Measurements from ENCODE around the gene HPCAL1. TPM values are rescaled to one million over a fixed set of nuclear protein-coding genes. Genes with fewer than 3 reads are reported as not detected.

HPCAL1 gene
- total RNA-seq, 1 donor from 2014 or later, result 34.3 TPM

DNA sequence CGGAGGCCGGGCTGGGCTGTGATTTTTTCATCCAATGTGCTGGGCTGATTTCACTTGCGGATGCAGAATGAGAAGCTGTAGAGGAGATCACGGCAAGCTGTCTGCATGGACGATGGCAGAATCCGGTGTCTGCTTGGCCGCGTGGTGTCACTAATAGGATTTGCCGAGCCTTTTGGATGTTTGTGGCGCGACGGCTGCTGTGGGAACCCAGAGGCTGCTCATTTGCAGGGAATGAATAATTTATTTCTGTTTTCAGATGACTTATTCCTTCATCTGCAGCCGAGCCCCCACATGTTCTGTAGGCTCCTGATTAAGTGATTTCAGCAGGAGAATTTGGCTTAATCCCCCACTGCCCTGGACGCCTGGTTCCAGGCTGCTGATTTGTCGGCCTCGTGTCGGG, 82.8 kb downstream of the HPCAL1 start:
- intact Hi-C loops (cut with DNase I), result no loop called here
- no peak for DNase-seq
- no peak for ATAC-seq (ENCODE audit: poor library complexity)

DNA sequence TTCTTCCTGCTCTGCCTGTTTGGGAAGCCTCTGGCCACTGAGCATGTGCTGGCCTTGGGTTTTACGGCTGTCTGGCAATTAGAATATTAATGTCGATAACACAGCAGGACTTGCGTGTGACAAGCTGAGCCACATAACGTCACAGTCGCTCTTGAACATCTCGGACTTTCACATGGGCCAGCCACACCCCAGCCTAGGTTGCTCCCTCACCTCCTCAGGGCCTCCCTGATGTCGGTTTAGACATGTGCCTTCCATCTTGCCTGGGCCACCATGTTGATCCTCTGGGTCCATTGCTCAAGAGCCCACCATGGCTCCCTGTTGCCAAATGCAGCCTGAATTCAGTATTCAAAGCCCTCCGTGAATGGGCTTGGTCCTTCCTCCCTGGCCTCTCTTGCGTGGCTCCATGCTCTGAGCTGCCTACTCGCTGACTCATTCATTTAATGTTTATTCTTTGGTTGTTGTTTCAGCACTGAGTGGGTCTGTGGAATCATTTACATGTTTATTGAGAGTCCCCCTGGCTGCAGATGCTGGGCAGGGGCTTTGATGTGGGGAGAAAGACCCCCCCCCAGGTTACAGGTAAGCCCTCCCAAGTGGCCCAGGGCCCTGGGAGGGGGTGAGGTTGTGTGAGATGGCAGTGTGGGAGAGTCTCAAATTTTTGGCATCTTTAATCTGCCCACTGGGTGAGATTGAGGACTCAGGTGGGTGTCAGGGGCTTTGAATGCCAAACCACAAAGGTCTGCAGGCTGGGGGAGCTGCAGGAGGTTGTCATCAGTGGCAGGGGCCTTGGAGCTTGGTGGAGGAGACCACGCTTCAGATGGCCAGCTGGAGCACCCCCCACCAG, 83.4 kb downstream of the HPCAL1 start:
- no peak for ATAC-seq (ENCODE audit: poor library complexity)
- DNase-seq, result no peak
- intact Hi-C loops (cut with DNase I), result no loop called here

DNA sequence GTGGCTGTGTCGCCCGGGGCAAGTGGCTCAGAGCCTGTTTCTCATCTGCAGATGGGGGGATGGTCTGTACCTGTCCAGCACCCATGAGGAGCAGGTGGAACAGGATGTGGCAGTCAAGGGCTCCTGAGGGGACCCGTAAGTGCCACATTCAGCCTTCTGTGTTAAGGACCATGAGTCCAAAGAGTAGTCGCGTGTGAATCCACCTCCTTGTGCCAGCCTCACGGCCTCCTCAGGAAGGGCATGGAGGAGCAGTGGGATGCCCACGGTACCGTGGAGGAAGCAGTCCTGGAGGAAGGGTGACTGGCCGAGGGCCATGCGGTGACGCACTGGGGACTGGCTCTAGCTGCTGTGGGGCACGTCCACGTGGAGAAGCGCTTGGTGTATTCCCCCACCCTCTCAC, 84.3 kb downstream of the HPCAL1 start:
- DNase-seq (no peak), ATAC-seq (ENCODE audit: poor library complexity) (no peak)
- intact Hi-C loops (cut with DNase I), result no loop called here

DNA sequence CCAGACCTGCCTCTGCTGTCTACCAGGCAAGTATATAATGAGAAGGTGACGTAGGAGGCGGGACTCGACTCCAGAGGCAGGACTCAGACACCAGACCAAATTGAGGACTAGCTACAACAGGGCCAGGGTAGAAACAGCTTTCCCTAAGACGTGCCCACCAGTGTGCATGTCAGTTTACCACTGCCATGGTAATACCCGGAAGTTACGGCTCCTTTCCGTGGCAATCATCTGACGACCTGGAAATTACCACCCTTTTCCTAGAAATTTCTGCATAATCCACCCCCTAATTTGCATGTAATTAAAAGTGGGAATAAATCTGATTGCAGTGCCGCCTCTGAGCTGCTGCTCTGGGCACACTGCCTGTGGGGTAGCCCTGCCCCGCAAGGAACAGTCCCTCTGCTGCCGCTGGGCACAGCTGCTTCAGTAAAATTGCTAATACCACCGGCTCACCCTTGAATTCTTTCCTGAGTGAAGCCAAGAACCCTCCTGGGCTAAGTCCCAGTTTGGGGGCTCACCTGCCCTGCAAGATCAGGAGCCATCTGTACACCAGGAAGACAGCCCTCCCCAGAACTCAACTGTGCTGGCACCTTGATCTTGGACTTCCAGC, 86.4 kb downstream of the HPCAL1 start:
- ATAC-seq (ENCODE audit: poor library complexity), result no peak

DNA sequence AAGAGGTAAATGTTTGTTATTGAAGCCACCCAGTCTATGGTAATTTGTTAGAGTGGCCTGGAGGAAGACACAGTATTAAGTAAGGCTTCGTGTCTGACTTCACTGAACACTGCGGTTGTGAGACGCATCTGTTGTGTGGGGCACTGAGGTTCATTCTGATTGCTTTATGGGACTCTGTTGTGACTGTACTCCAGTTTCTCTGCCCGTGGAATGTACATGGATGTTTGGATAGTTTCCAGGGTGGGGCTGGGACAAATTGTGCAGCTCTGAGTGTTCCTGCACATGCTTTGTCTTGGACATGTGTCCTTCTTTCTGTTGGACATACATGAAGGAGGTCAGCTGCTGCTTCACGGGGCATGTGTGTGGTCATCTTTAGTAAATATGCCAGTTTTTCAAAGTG, 86.9 kb downstream of the HPCAL1 start:
- DNase-seq (no peak), ATAC-seq (ENCODE audit: poor library complexity) (peak; percentile 33)
- intact Hi-C loops (cut with DNase I), result no loop called here

More for the DNA sequence above, 86.4 kb downstream of the HPCAL1 start:
- no peak for DNase-seq
- intact Hi-C loops (cut with DNase I), result no loop called here

DNA sequence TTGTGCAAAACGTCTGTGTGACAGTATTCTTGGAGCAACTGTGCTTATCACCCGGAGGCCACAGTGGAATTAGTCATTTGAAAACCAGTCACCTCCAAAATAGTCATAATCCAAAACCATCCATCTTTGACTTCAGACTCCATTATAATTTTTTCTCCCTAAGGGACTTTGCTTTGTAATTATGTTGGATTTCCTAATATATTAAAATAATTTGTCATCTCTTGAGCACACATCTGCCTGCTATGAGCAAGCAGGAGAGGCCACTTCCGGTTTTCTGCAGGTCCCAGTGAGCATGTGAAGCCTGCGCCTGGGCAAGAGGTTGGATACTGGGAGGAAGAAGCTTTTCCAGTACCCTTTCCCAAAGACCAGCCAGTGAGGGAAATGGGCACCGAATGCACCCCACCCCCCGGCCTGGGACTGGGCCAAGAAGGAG, 87.7 kb downstream of the HPCAL1 start:
- DNase-seq (no peak), ATAC-seq (ENCODE audit: poor library complexity) (no peak)
- intact Hi-C loops (cut with DNase I), result no loop called here

DNA sequence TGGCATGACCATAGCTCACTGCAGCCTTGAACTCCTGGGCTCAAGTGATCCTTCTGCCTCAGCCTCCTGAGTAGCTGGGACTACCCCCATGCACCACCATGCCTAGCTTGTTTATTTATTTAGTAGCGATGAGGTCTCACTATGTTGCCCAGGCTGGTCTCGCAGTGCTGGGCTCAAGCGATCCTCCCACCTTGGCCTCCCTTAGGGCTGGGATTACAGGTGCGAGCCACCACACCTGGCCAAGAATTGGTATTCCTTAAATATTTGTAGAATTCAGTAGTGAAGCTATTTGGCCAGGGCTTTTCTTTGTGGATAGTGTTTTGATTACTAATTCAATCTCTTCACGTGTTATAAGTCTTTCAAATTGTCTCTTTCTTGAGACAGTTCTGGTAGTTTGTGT, 89.4 kb downstream of the HPCAL1 start:
- intact Hi-C loops (cut with DNase I), result no loop called here
- DNase-seq (no peak), ATAC-seq (ENCODE audit: poor library complexity) (no peak)

DNA sequence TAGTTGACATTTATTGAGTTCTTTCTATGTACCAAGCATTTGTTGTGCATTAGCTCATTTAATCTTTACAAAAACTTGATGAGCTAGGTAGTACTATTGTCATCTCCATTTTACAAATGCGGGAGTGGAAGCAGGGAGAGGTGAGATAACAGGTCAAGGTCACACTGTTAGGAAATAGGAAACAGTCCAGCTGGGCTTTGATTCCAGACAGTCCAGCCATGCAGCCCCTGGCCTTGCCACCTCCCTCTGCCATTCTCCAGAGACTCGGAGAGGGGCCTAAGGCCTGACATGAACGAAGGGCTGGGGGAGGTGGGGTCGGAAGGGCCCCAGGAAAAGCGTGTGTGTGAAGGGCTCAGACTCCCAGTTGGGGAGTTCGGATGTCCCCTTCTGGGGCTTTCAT, 89.8 kb downstream of the HPCAL1 start:
- intact Hi-C loops (cut with DNase I), result no loop called here
- no peak for DNase-seq

DNA sequence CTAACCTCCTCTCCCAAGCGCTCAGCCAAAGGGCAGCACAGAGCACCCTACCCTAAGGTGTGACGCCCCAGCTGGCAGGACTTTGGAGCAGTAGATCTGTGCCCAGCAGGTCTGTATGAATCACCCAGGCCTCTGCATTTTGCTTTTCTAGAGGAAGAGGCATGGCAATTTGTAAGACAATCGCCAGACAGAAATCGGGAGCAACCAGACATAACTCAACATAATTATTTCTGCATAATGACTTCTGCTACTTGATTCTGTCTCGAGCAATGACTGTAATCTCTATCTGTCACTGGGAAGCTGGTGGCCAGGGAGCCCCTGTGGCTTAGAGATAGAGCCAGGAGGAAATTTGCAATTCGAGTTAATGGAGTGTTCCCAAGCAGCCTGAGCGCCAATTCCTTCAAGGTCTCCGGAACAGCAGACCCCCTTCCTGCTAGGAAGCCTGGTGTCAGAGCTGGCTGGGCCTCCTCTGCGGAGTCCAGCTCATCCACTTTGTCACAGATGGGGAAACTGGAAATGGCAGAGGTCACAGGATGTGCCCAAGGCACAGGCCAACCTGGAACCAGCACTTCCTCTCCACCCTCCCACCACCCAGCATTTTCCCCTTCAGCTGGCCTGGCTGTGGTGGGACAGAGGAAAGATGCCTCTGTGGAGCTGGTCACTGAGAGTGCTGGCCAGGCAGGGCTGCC, 90.4 kb downstream of the HPCAL1 start:
- no peak for DNase-seq
- intact Hi-C loops (cut with DNase I), result no loop called here
- no peak for ATAC-seq (ENCODE audit: poor library complexity)

More for the DNA sequence above, 89.8 kb downstream of the HPCAL1 start:
- ATAC-seq (ENCODE audit: poor library complexity), result no peak

DNA sequence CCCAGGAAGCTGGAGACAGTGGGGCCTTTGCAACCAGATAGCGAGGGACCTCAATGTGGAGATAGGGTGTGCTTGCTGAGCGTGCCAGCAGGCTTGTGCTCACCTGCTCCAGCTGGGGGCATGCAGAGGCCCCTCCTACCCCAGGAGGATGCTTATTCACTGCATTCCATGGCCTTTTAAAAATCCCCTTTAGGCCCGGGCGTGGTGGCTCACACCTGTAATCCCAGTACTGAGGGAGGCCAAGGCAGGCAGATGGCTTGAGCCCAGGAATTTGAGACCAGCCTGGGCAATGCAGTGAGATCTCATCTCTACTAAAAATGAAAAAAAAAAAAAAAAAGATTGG, 90.9 kb downstream of the HPCAL1 start:
- DNase-seq (no peak), ATAC-seq (ENCODE audit: poor library complexity) (no peak)
- intact Hi-C loops (cut with DNase I), result no loop called here

DNA sequence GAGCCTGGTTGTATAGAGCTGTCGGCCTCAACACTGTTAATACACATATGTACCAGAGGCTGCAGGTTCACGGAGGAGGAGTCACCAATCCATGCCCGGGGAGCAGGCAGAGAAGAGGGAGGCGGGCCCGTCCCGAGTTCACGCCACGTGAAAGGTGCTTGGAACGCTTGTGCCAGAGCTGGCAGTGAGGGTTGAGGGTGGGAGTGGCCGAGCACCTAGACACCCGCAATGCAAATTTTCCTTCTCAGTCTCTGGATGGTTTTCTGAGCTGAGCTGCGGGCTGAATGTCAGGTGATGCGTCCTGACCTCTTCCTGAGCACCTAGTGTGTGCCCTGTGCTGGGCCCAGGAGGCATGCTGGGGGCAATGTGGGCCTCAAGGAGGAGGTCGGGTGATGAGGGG, 93.2 kb downstream of the HPCAL1 start:
- DNase-seq (no peak), ATAC-seq (ENCODE audit: poor library complexity) (no peak)
- intact Hi-C loops (cut with DNase I), result no loop called here

DNA sequence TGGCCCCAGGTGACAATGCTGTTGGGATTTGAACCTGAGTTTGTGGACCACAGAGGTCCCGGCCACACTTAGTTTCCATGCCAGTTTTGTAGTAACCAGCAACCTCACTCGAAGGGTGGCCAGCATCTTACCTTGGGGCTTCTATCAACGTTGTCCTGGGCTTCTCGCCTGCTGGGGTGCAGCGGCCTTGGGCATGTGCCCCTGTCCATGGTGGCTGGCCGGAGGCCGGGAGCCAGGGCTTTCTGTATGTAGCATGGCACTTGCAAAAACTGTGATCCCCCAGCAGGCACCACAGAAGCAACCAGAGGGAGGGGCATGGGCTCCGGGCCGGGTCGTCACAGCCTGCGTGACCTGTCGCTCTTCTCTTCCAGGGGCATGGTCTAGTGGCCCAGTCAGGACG, 93.8 kb downstream of the HPCAL1 start:
- no peak for ATAC-seq (ENCODE audit: poor library complexity)
- DNase-seq, result no peak
- intact Hi-C loops (cut with DNase I), result no loop called here

DNA sequence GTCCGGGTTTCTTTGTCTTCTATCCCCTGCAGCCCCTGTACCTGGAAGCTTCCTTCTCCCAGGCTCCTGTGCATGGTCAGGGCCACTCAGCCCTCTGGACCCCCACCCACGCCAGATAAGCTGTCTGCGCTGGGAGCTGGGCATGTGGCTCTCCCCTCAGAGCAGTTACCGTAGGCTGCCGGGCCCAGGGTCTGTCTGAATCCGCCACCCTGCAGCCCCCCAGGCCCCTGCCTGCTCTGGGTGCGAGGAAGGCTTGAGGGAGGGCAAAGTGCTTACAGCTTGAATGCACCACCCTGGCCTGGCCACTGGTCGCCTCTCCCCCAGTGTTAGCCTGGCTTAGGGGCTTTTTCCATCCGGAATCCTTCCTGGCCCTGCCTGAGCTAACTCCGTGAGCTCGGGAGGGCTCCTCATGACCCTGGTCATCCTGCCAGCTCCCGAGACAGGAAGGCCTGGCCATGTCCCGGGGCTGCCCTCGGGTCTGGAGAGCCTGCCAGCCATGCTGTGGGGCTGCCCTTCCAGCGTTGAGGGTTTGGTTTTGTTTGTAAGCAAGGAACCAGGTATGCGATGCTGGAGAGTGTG, 94.7 kb downstream of the HPCAL1 start:
- DNase-seq, result no peak
- intact Hi-C loops (cut with DNase I), result no loop called here
- ATAC-seq (ENCODE audit: poor library complexity), result no peak

DNA sequence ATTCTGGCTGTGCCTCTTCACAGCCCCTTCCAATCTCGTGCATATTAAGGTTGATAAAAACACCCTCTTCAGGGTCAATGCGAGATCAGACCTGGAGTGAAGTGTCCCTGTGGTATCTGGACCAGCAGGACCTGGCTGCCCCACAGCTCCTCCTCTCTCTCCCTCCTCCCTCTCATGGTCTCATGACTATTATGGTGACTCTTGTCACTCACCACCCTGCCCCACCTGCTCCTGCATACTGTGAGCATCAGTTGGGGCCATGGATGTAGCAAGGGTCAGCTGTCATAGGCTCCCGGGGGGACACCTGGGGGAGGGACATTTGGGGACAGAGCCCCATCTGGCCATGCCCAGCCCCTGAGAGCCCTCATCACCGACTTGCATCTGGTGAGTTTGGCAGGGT, 95.2 kb downstream of the HPCAL1 start:
- ATAC-seq (ENCODE audit: poor library complexity) (no peak), DNase-seq (no peak)
- intact Hi-C loops (cut with DNase I), result no loop called here

DNA sequence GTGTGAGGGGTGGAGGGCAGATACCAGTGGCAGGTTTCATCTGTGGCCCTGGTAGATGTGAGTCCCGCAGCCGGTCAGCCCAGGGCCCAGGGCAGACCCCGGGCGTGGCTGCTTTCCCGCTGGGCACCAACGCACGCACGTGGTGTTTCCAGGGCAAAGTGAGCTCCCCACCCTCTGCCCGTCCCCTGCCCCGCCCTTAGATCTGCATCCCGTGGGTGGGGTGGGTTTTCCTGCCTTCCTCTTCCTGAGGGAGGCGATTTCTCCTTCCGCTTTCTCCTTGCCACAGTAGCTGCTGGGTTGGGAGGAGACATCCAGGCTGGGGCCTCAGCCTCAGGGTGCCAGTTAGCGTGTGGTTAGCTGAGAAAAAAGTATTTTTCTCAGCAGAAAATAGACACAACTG, 95.8 kb downstream of the HPCAL1 start:
- intact Hi-C loops (cut with DNase I), result no loop called here
- ATAC-seq (ENCODE audit: poor library complexity) (peak; percentile 30), DNase-seq (peak; percentile 71)

DNA sequence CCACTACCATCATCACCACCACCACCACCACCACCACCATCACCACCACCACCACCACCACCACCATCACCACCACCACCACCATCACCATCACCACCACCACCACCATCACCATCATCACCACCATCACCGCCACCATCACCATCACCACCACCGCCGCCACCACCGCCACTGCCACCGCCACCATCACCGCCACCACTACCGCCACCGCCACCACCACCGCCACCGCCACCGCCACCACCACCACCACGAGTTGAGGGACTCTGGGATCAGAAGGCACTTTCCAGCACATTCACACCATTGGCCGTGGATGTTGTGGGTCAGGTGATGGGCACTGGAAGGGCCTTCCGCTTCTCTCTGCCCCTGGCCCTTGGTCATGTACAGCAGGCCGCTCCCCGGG, 96.7 kb downstream of the HPCAL1 start:
- intact Hi-C loops (cut with DNase I), result no loop called here
- ATAC-seq (ENCODE audit: poor library complexity) (no peak), DNase-seq (no peak)

DNA sequence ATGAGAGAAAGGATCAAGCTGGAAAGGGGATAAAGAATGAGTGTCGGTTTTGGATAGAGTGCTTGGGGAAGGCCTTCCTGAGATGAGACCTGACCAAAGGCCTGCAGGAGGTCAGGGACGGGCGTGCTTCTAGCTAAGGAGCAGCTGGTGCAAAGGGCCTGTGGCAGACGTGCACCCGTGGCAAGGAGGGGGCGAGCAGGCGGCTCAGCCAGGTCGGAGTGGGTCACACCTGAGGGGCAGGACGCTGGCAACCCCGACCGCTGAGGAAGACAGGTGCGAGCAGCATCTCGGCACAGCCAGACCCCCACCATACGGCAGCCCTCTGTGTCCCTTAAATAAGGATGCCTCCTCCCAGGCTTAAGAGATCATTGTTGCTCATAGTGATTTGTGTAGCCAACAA, 97.3 kb downstream of the HPCAL1 start:
- ATAC-seq (ENCODE audit: poor library complexity) (no peak), DNase-seq (no peak)
- intact Hi-C loops (cut with DNase I), result no loop called here

DNA sequence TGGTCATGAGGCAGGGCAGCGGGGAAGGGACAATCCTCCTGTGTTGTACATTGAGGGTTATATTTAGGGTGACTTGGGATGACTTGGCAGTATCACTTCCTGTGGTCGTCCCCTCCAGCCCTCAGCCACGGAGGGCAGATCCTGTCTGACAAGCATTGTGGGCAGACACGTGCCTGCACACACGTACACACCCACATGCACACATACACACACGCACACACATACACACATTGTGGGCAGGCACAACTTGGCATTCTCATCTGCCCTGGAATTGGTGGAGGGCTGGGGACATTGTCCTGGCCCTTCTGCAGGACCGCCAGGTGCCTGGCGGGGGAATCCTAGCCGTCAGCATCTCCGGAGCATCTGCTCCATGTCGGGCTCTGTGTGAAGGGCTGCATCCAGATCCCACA, 97.9 kb downstream of the HPCAL1 start:
- intact Hi-C loops (cut with DNase I), result no loop called here
- ATAC-seq (ENCODE audit: poor library complexity) (peak; percentile 15), DNase-seq (peak; percentile 68)

All from Right ventricle myocardium superior (tissue), 1 donor.